ENCODE data around the gene PLEKHM3. TPM values are rescaled to one million over a fixed set of nuclear protein-coding genes. Genes with fewer than 3 reads are reported as not detected.

The PLEKHM3 gene
- total and polyA plus RNA-seq, 2 of the 4 experiments (the other 2 are of a cell fraction), result 2.4 to 11.3 TPM

- Histone ChIP-seq H3K27me3 (ENCODE audit: control insufficient read depth, insufficient read depth, low read length) (no peaks in the 10 kb centered on the region), H3K9me1 (ENCODE audit: insufficient read depth, low read length) (no peaks in the 10 kb centered on the region), H2AK9ac (replicated peaks; ENCODE audit: low read depth, low read length, poor library complexity) (no peak overlapping the region), H3K56ac (ENCODE audit: extremely low read depth, insufficient read depth, low read length) (no peak overlapping the region), H2AK5ac (ENCODE audit: low read depth, low read length) (no peak overlapping the region), H3K4me2 (ENCODE audit: low read depth, low read length) (peak overlapping the region; percentile 18; the same call in 1 of the 2 replicates), H2BK5ac (ENCODE audit: low read depth, low read length, poor library complexity, severe bottlenecking) (peak overlapping the region; percentile 76), H4K5ac (ENCODE audit: low read depth, low read length) (peak overlapping the region; percentile 2; the same call in 1 of the 2 replicates), H2BK15ac (ENCODE audit: low read depth, low read length) (peak overlapping the region; percentile 45; the same call in 2 of the 3 replicates), H2BK20ac (ENCODE audit: low read depth, low read length) (peak overlapping the region; percentile 41), H4K91ac (ENCODE audit: insufficient read depth, low read depth, low read length) (peak overlapping the region; percentile 13; the same call in 1 of the 2 replicates), H3K36me3 (ENCODE audit: control insufficient read depth, insufficient read depth, low read length) (no peaks in the 10 kb centered on the region), H4K20me1 (ENCODE audit: insufficient read depth, low read length) (no peaks in the 10 kb centered on the region), H2AFZ (replicated peaks; ENCODE audit: low read length, poor library complexity) (peak overlapping the region; percentile 40), H3K79me1 (ENCODE audit: low read depth in 1 of 2, low read length in 2 of 2) (no peaks in the 10 kb centered on the region), H3K4me3 (ENCODE audit: insufficient read depth, low read depth, low read length) (no peak overlapping the region), H3K14ac (replicated peaks; ENCODE audit: low read depth, low read length) (peak overlapping the region; percentile 7; the same call in 1 of the 2 replicates), H3K18ac (ENCODE audit: low read depth, low read length) (peak overlapping the region; percentile 33; the same call in 1 of the 2 replicates), H3K27ac (ENCODE audit: insufficient read depth, low read length) (no peak overlapping the region), H3K9ac (ENCODE audit: low read depth, low read length) (no peak overlapping the region), H2BK120ac (ENCODE audit: low read depth, low read length) (peak overlapping the region; percentile 67), H4K8ac (ENCODE audit: low read depth in 2 of 2, low read length in 2 of 2) (peak overlapping the region; percentile 44 to 57), H3K9me3 (ENCODE audit: control insufficient read depth, insufficient read depth, low read length) (no peaks in the 10 kb centered on the region), H3K4me1 (ENCODE audit: control insufficient read depth, insufficient read depth, low read length) (no peaks in the 10 kb centered on the region), H3K4ac (ENCODE audit: low read depth, low read length) (peak overlapping the region; percentile 41; the same call in 1 of the 2 replicates), H3K23ac (ENCODE audit: low read depth, low read length) (peak overlapping the region; percentile 13; the same call in 1 of the 2 replicates)
- dilution Hi-C loops (cut with HindIII; ENCODE audit: low sequenced_read_pairs, unreplicated experiment), result no loop called here
- WGBS, 2 experiments (ENCODE audit: extremely low coverage in 2 of 2, insufficient read length in 1 of 2), result 17% methylated on average over 3 of the region's 7 CpGs; no CpG with 5 or more reads in 1 of the 2 experiments
- ChIA-PET CTCF (interaction anchor here (1.2 kb wide), 1 partner anchor 313 kb away, joined by 3 read pairs; no protein-coding TSS in a partner anchor), POLR2A (ENCODE audit: unreplicated experiment) (interaction anchor here (0.6 kb wide), 1 partner anchor 10 kb away, joined by 5 read pairs; no protein-coding TSS in a partner anchor)
- TF ChIP-seq CEBPB (IDR thresholded peaks at IDR 0.05; ENCODE audit: low read depth, low read length), result peak; percentile 85
- TF ChIP-seq, protein P1, sequence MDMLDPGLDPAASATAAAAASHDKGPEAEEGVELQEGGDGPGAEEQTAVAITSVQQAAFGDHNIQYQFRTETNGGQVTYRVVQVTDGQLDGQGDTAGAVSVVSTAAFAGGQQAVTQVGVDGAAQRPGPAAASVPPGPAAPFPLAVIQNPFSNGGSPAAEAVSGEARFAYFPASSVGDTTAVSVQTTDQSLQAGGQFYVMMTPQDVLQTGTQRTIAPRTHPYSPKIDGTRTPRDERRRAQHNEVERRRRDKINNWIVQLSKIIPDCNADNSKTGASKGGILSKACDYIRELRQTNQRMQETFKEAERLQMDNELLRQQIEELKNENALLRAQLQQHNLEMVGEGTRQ (IDR thresholded peaks at IDR 0.05; ENCODE audit: low read depth, low read length), result no peak
- intact Hi-C loops (cut with micrococcal nuclease), result no loop called here
- in situ Hi-C loops (cut with MboI; ENCODE audit: low sequenced_read_pairs), result loop anchor here (10.0 kb wide), 1 partner anchor 287 kb away; no protein-coding TSS in a partner anchor
- ATAC-seq (ENCODE audit: low read depth) (peak; percentile 76), DNase-seq (peak; percentile 56)
- BruUV-seq (replicated peaks), result no TSS peak
Measured at GRCh38 chr2:208031608-208032019, 6.3 kb upstream of the PLEKHM3 start.

Measured in IMR-90 (cell line).